ENCODE results near the gene PPRC1.

DNA sequence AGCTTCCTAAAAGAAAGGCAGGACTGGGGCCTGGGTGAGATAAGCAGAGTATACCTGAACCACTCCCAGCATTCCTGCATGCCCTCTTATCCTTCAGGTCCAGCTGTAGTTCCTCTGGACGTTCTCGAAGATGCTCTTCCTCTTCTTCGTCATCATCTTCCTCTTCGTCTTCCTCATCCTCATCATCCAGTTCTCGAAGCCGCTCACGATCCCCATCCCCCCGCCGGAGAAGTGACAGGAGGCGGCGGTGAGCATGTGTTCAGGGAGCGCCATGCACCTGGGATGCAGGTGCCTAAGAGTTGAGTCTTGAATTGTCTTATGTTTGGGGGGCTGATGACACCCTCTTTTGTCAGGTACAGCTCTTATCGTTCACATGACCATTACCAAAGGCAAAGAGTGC lies 15.4 kb downstream of the PPRC1 start:
- TF ChIP-seq CTCF (IDR thresholded peaks at IDR 0.05; ENCODE audit: insufficient read depth, low read length) (no peak), POLR2AphosphoS5 (IDR thresholded peaks at IDR 0.05; ENCODE audit: low read depth) (no peak), SPI1 (IDR thresholded peaks at IDR 0.05; ENCODE audit: borderline replicate concordance, low read depth) (no peak), GABPA (IDR thresholded peaks at IDR 0.05; ENCODE audit: low read depth) (no peak)
- TF ChIP-seq, protein P1, sequence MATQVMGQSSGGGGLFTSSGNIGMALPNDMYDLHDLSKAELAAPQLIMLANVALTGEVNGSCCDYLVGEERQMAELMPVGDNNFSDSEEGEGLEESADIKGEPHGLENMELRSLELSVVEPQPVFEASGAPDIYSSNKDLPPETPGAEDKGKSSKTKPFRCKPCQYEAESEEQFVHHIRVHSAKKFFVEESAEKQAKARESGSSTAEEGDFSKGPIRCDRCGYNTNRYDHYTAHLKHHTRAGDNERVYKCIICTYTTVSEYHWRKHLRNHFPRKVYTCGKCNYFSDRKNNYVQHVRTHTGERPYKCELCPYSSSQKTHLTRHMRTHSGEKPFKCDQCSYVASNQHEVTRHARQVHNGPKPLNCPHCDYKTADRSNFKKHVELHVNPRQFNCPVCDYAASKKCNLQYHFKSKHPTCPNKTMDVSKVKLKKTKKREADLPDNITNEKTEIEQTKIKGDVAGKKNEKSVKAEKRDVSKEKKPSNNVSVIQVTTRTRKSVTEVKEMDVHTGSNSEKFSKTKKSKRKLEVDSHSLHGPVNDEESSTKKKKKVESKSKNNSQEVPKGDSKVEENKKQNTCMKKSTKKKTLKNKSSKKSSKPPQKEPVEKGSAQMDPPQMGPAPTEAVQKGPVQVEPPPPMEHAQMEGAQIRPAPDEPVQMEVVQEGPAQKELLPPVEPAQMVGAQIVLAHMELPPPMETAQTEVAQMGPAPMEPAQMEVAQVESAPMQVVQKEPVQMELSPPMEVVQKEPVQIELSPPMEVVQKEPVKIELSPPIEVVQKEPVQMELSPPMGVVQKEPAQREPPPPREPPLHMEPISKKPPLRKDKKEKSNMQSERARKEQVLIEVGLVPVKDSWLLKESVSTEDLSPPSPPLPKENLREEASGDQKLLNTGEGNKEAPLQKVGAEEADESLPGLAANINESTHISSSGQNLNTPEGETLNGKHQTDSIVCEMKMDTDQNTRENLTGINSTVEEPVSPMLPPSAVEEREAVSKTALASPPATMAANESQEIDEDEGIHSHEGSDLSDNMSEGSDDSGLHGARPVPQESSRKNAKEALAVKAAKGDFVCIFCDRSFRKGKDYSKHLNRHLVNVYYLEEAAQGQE (IDR thresholded peaks at IDR 0.05; ENCODE audit: insufficient replicate concordance, low read depth) = no peak
